Measurements from ENCODE around the gene PPP4R1.

Gene PPP4R1

GRCh38 chr18:9561759-9562158 is 52.6 kb downstream of the PPP4R1 start:
- Histone ChIP-seq H3K9ac (ENCODE audit: insufficient read length, low read depth) (no peak overlapping the region), H3K9me3 (ENCODE audit: insufficient read depth, low read length) (no peaks in the 10 kb centered on the region), H3K4me3 (ENCODE audit: insufficient read length, low read depth) (no peak overlapping the region), H3K36me3 (ENCODE audit: insufficient read depth, insufficient read length, low read length) (peaks cover 56% of the 10 kb centered on the region), H3K27me3 (ENCODE audit: insufficient read depth, insufficient read length) (no peaks in the 10 kb centered on the region), H3K4me1 (ENCODE audit: insufficient read depth, insufficient read length) (no peaks in the 10 kb centered on the region)
- DNase-seq (ENCODE audit: low read depth, low spot score) = no peak
- TF ChIP-seq ZNF274 (IDR thresholded peaks at IDR 0.05; ENCODE audit: low read depth, low read length) (no peak), SUZ12 (IDR thresholded peaks at IDR 0.05; ENCODE audit: extremely low read depth, insufficient read depth, insufficient read length) (no peak), YY1 (IDR thresholded peaks at IDR 0.05; ENCODE audit: insufficient read depth, insufficient read length) (no peak)

DNA sequence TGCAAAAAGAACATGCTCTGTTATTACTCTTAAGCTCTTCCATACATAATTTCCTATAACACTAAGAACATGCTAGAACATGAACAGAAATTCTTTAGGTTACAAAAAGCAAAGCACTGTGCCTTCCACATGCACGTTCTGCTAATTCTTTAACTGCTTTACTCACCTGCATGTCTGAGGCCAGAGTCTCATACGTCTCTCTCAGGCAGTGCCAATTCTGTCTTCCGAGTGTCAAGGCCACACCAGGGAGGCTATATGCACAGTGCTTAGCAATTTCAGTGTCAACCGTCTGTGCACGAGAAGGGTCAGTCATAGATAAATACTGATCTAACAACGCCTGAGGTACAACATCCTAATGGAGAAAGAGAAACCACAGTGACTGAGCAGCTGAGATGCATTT is 55.1 kb downstream of the PPP4R1 start:
- no peak for DNase-seq (ENCODE audit: low read depth, low spot score)
- Histone ChIP-seq H3K4me3 (ENCODE audit: insufficient read length, low read depth) (no peak overlapping the region), H3K27me3 (ENCODE audit: insufficient read depth, insufficient read length) (no peaks in the 10 kb centered on the region), H3K9me3 (ENCODE audit: insufficient read depth, low read length) (no peaks in the 10 kb centered on the region), H3K4me1 (ENCODE audit: insufficient read depth, insufficient read length) (no peaks in the 10 kb centered on the region), H3K9ac (ENCODE audit: insufficient read length, low read depth) (no peak overlapping the region), H3K36me3 (ENCODE audit: insufficient read depth, insufficient read length, low read length) (peaks cover 75% of the 10 kb centered on the region)
- no peak for TF ChIP-seq YY1 (IDR thresholded peaks at IDR 0.05; ENCODE audit: insufficient read depth, insufficient read length)
- TF ChIP-seq SUZ12 (IDR thresholded peaks at IDR 0.05; ENCODE audit: extremely low read depth, insufficient read depth, insufficient read length) = no peak
- no peak for TF ChIP-seq ZNF274 (IDR thresholded peaks at IDR 0.05; ENCODE audit: low read depth, low read length)

DNA sequence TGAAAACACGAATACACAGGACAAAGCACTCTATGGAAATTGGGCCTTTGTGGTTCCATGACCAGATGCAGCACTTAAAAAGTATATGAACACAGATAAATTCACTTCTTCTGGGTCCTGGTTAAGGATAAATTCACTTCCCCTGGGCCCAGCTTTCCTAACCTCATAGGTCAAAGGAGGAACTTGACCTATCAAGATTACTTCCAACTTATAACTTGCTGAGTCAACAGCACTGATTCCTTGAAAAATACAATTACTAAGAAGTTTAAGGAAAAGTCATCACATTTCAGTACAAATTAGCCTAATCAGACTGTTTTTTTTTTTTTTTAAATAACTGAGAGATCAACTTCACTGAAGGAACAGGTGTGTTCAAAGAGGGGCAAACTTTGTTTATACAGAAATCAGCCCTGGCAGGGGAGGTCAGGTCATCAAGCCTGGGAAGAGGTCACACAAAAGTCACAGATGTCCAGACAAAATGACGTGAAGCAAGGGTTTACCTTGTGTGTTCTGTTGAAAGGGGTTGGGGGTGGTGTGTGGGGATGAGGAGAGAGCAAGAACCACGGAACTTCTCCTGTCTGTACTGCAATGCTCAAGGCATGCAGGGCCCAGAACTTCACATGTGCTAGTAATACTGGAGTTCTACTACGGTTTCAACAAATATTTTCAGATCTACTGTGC is 55.8 kb downstream of the PPP4R1 start:
- H3K4me1 ChIP-seq (ENCODE audit: insufficient read depth, insufficient read length) = no peaks in the 10 kb centered on the region
- H3K9ac ChIP-seq (ENCODE audit: insufficient read length, low read depth) = no peak overlapping the region
- H3K4me3 ChIP-seq (ENCODE audit: insufficient read length, low read depth) = no peak overlapping the region
- peaks cover 2% of the 10 kb centered on the region for H3K9me3 ChIP-seq (ENCODE audit: insufficient read depth, low read length)
- TF ChIP-seq ZNF274 (IDR thresholded peaks at IDR 0.05; ENCODE audit: low read depth, low read length) (no peak), SUZ12 (IDR thresholded peaks at IDR 0.05; ENCODE audit: extremely low read depth, insufficient read depth, insufficient read length) (no peak), YY1 (IDR thresholded peaks at IDR 0.05; ENCODE audit: insufficient read depth, insufficient read length) (no peak)
- H3K27me3 ChIP-seq (ENCODE audit: insufficient read depth, insufficient read length) = no peaks in the 10 kb centered on the region
- peaks cover 75% of the 10 kb centered on the region for H3K36me3 ChIP-seq (ENCODE audit: insufficient read depth, insufficient read length, low read length)
- DNase-seq (ENCODE audit: low read depth, low spot score) = no peak

GRCh38 chr18:9557250-9557943 is 57.0 kb downstream of the PPP4R1 start:
- H3K4me3 ChIP-seq (ENCODE audit: insufficient read length, low read depth) = no peak overlapping the region
- no peaks in the 10 kb centered on the region for H3K27me3 ChIP-seq (ENCODE audit: insufficient read depth, insufficient read length)
- DNase-seq (ENCODE audit: low read depth, low spot score) = no peak
- no peak overlapping the region for H3K9ac ChIP-seq (ENCODE audit: insufficient read length, low read depth)
- peaks cover 76% of the 10 kb centered on the region for H3K36me3 ChIP-seq (ENCODE audit: insufficient read depth, insufficient read length, low read length)
- H3K9me3 ChIP-seq (ENCODE audit: insufficient read depth, low read length) = peaks cover 13% of the 10 kb centered on the region
- H3K4me1 ChIP-seq (ENCODE audit: insufficient read depth, insufficient read length) = no peaks in the 10 kb centered on the region
- TF ChIP-seq ZNF274 (IDR thresholded peaks at IDR 0.05; ENCODE audit: low read depth, low read length) (no peak), YY1 (IDR thresholded peaks at IDR 0.05; ENCODE audit: insufficient read depth, insufficient read length) (no peak), SUZ12 (IDR thresholded peaks at IDR 0.05; ENCODE audit: extremely low read depth, insufficient read depth, insufficient read length) (no peak)

- Histone ChIP-seq H3K4me3 (ENCODE audit: insufficient read length, low read depth) (no peak overlapping the region), H3K9ac (ENCODE audit: insufficient read length, low read depth) (no peak overlapping the region), H3K9me3 (ENCODE audit: insufficient read depth, low read length) (peaks cover 15% of the 10 kb centered on the region), H3K27me3 (ENCODE audit: insufficient read depth, insufficient read length) (no peaks in the 10 kb centered on the region), H3K4me1 (ENCODE audit: insufficient read depth, insufficient read length) (peaks cover 3% of the 10 kb centered on the region), H3K36me3 (ENCODE audit: insufficient read depth, insufficient read length, low read length) (peaks cover 82% of the 10 kb centered on the region)
- TF ChIP-seq YY1 (IDR thresholded peaks at IDR 0.05; ENCODE audit: insufficient read depth, insufficient read length) (no peak), ZNF274 (IDR thresholded peaks at IDR 0.05; ENCODE audit: low read depth, low read length) (no peak), SUZ12 (IDR thresholded peaks at IDR 0.05; ENCODE audit: extremely low read depth, insufficient read depth, insufficient read length) (no peak)
- DNase-seq (ENCODE audit: low read depth, low spot score) = no peak
Measured at GRCh38 chr18:9552616-9553015, 61.7 kb downstream of the PPP4R1 start.

- TF ChIP-seq ZNF274 (IDR thresholded peaks at IDR 0.05; ENCODE audit: low read depth, low read length) = no peak
- TF ChIP-seq SUZ12 (IDR thresholded peaks at IDR 0.05; ENCODE audit: extremely low read depth, insufficient read depth, insufficient read length) = no peak
- no peak for TF ChIP-seq YY1 (IDR thresholded peaks at IDR 0.05; ENCODE audit: insufficient read depth, insufficient read length)
- Histone ChIP-seq H3K36me3 (ENCODE audit: insufficient read depth, insufficient read length, low read length) (peaks cover 82% of the 10 kb centered on the region), H3K9ac (ENCODE audit: insufficient read length, low read depth) (no peak overlapping the region), H3K4me1 (ENCODE audit: insufficient read depth, insufficient read length) (peaks cover 3% of the 10 kb centered on the region), H3K27me3 (ENCODE audit: insufficient read depth, insufficient read length) (no peaks in the 10 kb centered on the region), H3K9me3 (ENCODE audit: insufficient read depth, low read length) (peaks cover 15% of the 10 kb centered on the region), H3K4me3 (ENCODE audit: insufficient read length, low read depth) (no peak overlapping the region)
- DNase-seq (ENCODE audit: low read depth, low spot score) = no peak
Measured at GRCh38 chr18:9552191-9552590, 62.2 kb downstream of the PPP4R1 start.

GRCh38 chr18:9550429-9550828 is 63.9 kb downstream of the PPP4R1 start:
- TF ChIP-seq SUZ12 (IDR thresholded peaks at IDR 0.05; ENCODE audit: extremely low read depth, insufficient read depth, insufficient read length) (no peak), YY1 (IDR thresholded peaks at IDR 0.05; ENCODE audit: insufficient read depth, insufficient read length) (no peak), ZNF274 (IDR thresholded peaks at IDR 0.05; ENCODE audit: low read depth, low read length) (no peak)
- no peaks in the 10 kb centered on the region for H3K27me3 ChIP-seq (ENCODE audit: insufficient read depth, insufficient read length)
- no peak for DNase-seq (ENCODE audit: low read depth, low spot score)
- no peak overlapping the region for H3K4me3 ChIP-seq (ENCODE audit: insufficient read length, low read depth)
- no peak overlapping the region for H3K9ac ChIP-seq (ENCODE audit: insufficient read length, low read depth)
- H3K4me1 ChIP-seq (ENCODE audit: insufficient read depth, insufficient read length) = peaks cover 3% of the 10 kb centered on the region
- H3K9me3 ChIP-seq (ENCODE audit: insufficient read depth, low read length) = peaks cover 15% of the 10 kb centered on the region
- H3K36me3 ChIP-seq (ENCODE audit: insufficient read depth, insufficient read length, low read length) = peaks cover 87% of the 10 kb centered on the region
